Testis (tissue), 2 donors: ENCODE results near the gene DISP2.

Experiments
- CTCF ChIP-seq, 3 experiments: fragments of 450-650 bp in 2 of 3; fragments of 200-600 bp in 1 of 3; sonication (generic) in 1 of 3; IDR thresholded peaks; one replicate each; pipeline ENCODE4 v1.5.1; 2016 to 2019; ENCODE audit warnings: antibody characterized with exemption in 3 of 3, mild to moderate bottlenecking in 2 of 3, moderate library complexity in 1 of 3
- POLR2A ChIP-seq: fragments of 450-650 bp; IDR thresholded peaks from one replicate; pipeline ENCODE4 v1.6.1; 2017; ENCODE audit warnings: antibody characterized with exemption, mild to moderate bottlenecking, moderate library complexity

DNA sequence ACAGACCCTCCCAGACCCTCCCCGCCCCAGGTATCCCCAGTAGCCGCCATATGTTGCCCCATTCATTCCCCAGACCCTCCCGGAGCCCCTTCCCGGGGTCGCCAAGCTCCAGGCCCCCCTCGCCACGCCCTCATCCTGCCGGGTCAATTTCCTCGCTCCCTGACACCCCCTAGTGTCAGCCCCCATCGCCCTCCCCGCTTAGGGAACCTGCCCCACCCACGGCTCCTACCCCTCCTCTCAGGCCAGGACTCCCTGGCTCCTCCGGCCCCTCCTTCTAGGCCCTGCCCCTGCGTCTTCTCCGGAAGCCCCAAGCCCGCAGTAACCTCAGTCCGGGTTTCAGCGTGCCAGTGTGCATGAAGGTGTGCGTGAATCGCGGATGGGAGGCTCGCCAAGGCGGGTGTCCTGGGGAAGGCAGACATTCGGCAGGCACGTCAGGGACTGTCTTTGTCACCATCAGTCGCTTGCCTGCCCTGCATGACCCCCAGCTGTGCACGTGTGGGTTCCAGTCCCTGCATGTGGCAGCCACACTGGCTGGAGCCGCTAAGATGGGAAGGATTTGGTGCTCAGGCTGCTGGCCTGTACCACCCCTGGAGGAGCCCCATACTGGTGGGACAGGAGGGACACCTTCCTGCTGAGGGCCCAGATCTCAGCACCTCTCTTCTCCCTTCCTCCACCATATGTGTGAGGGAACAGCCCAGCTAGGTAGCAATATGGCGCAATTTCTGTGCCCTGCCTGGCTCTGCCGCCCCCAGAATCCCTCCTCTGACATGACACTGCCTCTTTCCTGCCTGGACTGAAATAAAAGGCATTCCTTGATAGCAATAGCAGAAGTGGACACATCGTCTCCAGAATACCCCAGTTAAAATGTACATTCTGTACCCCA, 693 bp downstream of the DISP2 start:
- TF ChIP-seq CTCF (IDR thresholded peaks at IDR 0.05) (no peak), POLR2A (no peak)
